ENCODE data around the gene CCAR1.
"Not testable (repeated sequence)": the region's sequence is repeated elsewhere in the genome, so short reads cannot be mapped to it uniquely, and the experiment has no call there.

CCAR1 gene

DNA sequence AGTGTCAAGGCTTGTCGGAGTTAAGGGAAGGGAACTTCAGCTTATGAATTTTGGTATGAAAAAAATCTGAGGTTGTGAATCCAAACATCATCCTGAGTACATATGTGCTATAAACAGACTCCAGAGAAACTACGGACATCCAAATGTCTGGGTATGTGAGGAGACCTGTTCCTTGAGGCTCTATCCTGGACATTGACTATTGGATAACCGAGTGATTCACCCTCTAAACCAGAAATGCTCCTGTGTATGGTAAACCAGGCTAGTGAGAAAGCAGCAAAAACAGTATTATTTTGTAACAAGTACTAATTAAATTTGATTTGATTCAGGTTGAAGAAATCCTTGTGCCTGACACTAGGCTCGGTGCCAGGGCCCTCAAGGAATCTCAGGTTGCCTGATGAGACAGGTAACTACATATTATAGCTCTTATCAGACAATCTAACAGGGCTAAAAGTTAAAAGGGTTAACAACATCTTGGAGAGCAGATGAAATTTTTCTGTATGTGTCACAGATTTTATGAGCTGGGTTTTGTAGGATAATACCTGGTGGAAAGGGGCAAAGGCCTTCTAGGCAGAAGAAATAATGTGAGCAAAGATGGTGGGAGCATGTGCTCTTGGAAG lies 95.9 kb downstream of the CCAR1 start:
- ChIA-PET POLR2A (interaction anchor here (1.6 kb wide), 1 partner anchor 10 kb away, joined by 8 read pairs; the partner anchor contains the start of gene STOX1), CTCF (no interaction called here)
- no peak for TF ChIP-seq HDGF (IDR thresholded peaks at IDR 0.05; ENCODE audit: borderline replicate concordance)
- no peak for TF ChIP-seq FOXM1 (IDR thresholded peaks at IDR 0.05; ENCODE audit: borderline replicate concordance)
- no peak for TF ChIP-seq TARDBP (IDR thresholded peaks at IDR 0.05)
- TF ChIP-seq, protein P1, sequence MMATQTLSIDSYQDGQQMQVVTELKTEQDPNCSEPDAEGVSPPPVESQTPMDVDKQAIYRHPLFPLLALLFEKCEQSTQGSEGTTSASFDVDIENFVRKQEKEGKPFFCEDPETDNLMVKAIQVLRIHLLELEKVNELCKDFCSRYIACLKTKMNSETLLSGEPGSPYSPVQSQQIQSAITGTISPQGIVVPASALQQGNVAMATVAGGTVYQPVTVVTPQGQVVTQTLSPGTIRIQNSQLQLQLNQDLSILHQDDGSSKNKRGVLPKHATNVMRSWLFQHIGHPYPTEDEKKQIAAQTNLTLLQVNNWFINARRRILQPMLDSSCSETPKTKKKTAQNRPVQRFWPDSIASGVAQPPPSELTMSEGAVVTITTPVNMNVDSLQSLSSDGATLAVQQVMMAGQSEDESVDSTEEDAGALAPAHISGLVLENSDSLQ (IDR thresholded peaks at IDR 0.05), result no peak
- no peak for TF ChIP-seq L3MBTL2 (conservative IDR thresholded peaks at IDR 0.05)
- TF ChIP-seq SP1 (IDR thresholded peaks at IDR 0.05), result no peak
- TF ChIP-seq CTBP1 (IDR thresholded peaks at IDR 0.05; ENCODE audit: borderline replicate concordance), result no peak
- no peak for TF ChIP-seq SUZ12 (IDR thresholded peaks at IDR 0.05)
- TF ChIP-seq ELF4 (IDR thresholded peaks at IDR 0.05), result no peak
- TF ChIP-seq BHLHE40 (IDR thresholded peaks at IDR 0.05; ENCODE audit: borderline replicate concordance), result no peak
- no peak for TF ChIP-seq LEF1 (IDR thresholded peaks at IDR 0.05; ENCODE audit: borderline replicate concordance)
- TF ChIP-seq NFRKB (IDR thresholded peaks at IDR 0.05), result no peak
- TF ChIP-seq ARNT (IDR thresholded peaks at IDR 0.05), result no peak
- no peak for TF ChIP-seq ZNF384 (IDR thresholded peaks at IDR 0.05)
- no peak for TF ChIP-seq FOXK2 (IDR thresholded peaks at IDR 0.05)
- TF ChIP-seq FOXA1 (IDR thresholded peaks at IDR 0.05), result no peak
- DNase-seq (ENCODE audit: extremely low spot score), result no peak

DNA sequence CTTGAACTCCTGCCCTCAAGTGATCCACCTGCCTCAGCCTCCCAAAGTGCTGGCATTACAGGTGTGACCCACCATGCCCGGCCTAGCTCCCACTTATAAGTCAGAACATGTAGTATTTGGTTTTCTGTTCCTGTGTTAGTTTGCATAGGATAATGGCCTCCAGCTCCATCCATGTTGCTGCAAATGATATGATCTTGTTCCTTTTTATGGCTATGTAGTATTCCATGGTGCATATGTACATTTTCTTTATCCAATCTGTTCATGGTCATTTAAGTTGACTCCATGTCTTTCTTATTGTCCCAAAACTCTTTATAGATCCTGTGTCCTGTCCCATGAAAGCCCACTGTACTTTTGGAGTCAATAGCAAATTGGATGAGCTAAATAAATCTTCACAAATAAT lies 99.3 kb downstream of the CCAR1 start:
- CTCF ChIA-PET, result interaction anchor here (0.6 kb wide), 1 partner anchor 77 kb away, joined by 3 read pairs; no protein-coding TSS in a partner anchor
- POLR2A ChIA-PET, result not testable (repeated sequence)

DNA sequence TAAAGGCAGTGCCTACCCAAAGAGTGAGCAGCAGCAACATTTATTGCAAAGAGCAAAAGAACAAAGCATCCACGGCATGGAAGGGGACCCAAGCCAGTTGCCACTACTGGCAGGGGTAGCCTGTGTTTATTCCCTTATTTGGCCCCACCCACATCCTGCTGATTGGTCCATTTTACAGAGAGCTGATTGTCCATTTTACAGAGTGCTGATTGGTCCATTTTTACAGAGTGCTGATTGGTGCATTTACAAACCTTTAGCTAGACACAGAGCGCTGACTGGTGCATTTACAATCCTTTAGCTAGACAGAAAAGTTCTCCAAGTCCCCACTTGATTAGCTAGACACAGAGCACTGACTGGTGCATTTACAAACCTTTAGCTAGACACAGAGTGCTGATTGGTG lies 101.6 kb downstream of the CCAR1 start:
- CTCF ChIA-PET, result interaction anchor here (0.6 kb wide), 1 partner anchor 22 kb away, joined by 4 read pairs; no protein-coding TSS in a partner anchor
- DNase-seq (ENCODE audit: extremely low spot score); POLR2A ChIA-PET: not testable (repeated sequence)

More for the DNA sequence above, 99.3 kb downstream of the CCAR1 start:
- DNase-seq (ENCODE audit: extremely low spot score), result not testable (repeated sequence)

DNA sequence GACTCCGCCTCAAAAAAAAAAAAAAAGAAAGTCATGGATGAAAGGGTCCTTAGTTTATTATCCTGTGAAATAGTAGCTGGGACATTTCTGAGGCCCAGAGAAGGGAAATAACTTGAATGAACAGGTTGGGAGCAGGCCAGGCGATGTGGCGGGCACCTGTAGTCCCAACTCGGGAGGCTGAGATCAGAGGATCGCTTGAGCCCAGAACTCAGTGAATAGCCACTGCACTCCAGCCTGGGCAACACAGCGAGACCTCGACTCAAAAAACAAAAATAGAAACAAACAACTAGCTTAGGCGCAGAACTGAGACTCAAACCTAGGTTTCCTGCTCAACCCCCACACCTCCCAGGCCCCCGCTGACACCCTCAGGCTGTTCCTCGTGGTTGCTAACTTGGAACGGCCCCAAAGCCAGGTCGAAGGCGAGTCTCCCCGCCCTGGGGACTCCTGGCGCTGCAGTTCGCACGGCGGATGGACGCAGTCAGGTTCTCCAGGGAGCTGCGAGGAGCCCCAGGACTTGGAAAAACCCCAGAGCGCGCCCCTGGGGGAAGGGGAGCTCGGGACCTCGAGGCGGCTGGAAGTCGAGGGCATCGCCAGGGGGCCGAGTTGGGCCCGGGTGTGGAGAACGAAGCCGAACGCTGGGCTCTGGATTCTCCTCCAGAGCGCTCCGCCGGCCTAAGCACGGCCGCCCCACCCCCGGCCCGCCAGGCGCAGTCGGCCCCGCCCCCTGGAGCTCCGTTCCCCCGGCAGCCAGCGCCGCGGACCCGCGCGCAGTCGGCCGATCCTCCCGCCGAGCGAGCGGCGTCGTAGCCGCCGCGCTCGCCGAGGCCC lies 105.9 kb downstream of the CCAR1 start, which contains the start of gene STOX1:
Gene STOX1, plus strand, starts transcription at position 768 of the 828 bp plus-strand sequence. CDS start 93 bp downstream, outside the sequence.
- POLR2A ChIA-PET, result interaction anchor here (0.6 to 2.0 kb wide), 15 partner anchors 9 to 267 kb away, joined by 3 to 14 read pairs (median 5); partner anchors contain the start of genes DDX50 and TET1
- TF ChIP-seq L3MBTL2 (conservative IDR thresholded peaks at IDR 0.05) (peak; percentile 75), CTBP1 (IDR thresholded peaks at IDR 0.05; ENCODE audit: borderline replicate concordance) (peak; percentile 38; the same call in 1 of the 2 replicates), ZNF384 (IDR thresholded peaks at IDR 0.05) (peak; percentile 67; the same call in 1 of the 2 replicates), SP1 (IDR thresholded peaks at IDR 0.05) (no peak)
- peak; percentile 81 for DNase-seq (ENCODE audit: extremely low spot score)
- CTCF ChIA-PET, result interaction anchor here (0.6 to 0.7 kb wide), 3 partner anchors 12 to 342 kb away, joined by 3 read pairs; no protein-coding TSS in a partner anchor

DNA sequence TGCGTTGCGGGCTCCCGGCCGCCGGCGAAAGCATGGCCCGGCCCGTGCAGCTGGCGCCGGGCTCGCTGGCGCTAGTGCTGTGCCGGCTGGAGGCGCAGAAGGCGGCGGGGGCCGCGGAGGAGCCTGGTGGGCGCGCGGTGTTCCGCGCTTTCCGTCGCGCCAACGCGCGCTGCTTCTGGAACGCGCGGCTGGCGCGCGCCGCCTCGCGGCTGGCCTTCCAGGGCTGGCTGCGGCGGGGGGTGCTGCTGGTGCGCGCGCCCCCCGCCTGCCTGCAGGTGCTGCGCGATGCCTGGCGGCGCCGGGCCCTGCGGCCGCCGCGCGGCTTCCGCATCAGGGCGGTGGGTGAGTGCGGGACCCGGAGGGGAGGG lies 106.5 kb downstream of the CCAR1 start:
- DNase-seq (ENCODE audit: extremely low spot score), result not testable (repeated sequence)
- CTCF ChIA-PET, result interaction anchor here (0.6 to 0.7 kb wide), 3 partner anchors 12 to 342 kb away, joined by 3 read pairs; no protein-coding TSS in a partner anchor
- POLR2A ChIA-PET, result interaction anchor here (0.6 to 2.0 kb wide), 15 partner anchors 8 to 268 kb away, joined by 3 to 14 read pairs (median 5); partner anchors contain the start of genes DDX50 and TET1

DNA sequence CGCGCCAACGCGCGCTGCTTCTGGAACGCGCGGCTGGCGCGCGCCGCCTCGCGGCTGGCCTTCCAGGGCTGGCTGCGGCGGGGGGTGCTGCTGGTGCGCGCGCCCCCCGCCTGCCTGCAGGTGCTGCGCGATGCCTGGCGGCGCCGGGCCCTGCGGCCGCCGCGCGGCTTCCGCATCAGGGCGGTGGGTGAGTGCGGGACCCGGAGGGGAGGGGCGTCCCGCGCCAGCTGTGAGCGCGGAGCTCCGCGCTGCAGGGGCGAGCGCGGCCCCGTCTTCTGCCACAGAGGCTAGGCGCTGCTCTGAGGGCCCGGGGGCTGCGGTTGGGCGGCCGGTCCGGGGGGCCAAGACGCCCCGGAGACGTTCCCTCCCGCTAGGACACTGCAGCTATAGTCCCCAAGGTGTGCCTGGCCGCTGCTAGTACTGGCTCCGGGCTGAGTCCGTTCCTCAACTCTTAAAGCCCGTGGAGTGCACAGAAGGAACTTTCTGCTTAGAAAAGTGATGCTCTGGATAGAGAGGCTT lies 107.1 kb downstream of the CCAR1 start:
- POLR2A ChIA-PET, result interaction anchor here (0.9 to 2.0 kb wide), 5 partner anchors 8 to 72 kb away, joined by 3 to 14 read pairs (median 5); partner anchors contain the start of gene DDX50
- DNase-seq (ENCODE audit: extremely low spot score), result peak; percentile 18
- CTCF ChIA-PET, result interaction anchor here (0.6 kb wide), 1 partner anchor 36 kb away, joined by 4 read pairs; no protein-coding TSS in a partner anchor

DNA sequence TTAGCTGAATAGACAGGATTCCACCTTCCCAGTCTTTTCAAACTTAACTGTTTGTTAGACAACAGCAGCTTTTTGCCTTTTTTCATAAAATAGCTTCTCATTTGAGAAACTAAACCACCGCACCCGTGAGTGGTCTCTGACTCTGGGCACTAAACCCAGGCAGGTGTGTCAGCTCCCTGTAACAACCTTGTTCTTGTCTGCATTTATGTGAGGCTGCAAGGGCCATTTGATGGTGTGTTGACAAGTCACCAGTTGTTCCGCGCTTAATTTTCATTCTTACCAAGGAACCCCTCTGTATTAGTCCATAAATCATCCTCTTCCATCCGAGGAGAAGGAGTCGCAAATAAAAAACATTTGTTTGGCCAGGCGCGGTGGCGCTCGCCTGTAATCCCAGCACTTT lies 107.8 kb downstream of the CCAR1 start:
- ChIA-PET POLR2A (interaction anchor here (0.9 to 2.0 kb wide), 2 partner anchors 48 to 72 kb away, joined by 3 to 10 read pairs; partner anchors contain the start of gene DDX50), CTCF (interaction anchor here (0.6 kb wide), 1 partner anchor 37 kb away, joined by 4 read pairs; no protein-coding TSS in a partner anchor)
- TF ChIP-seq FOXM1 (IDR thresholded peaks at IDR 0.05; ENCODE audit: borderline replicate concordance), result no peak
- no peak for TF ChIP-seq BHLHE40 (IDR thresholded peaks at IDR 0.05; ENCODE audit: borderline replicate concordance)
- no peak for TF ChIP-seq CTBP1 (IDR thresholded peaks at IDR 0.05; ENCODE audit: borderline replicate concordance)
- no peak for TF ChIP-seq ZNF384 (IDR thresholded peaks at IDR 0.05)
- TF ChIP-seq NFRKB (IDR thresholded peaks at IDR 0.05), result no peak
- no peak for TF ChIP-seq SP1 (IDR thresholded peaks at IDR 0.05)
- no peak for TF ChIP-seq ARNT (IDR thresholded peaks at IDR 0.05)
- TF ChIP-seq ELF4 (IDR thresholded peaks at IDR 0.05), result no peak
- no peak for TF ChIP-seq SUZ12 (IDR thresholded peaks at IDR 0.05)
- TF ChIP-seq FOXA1 (IDR thresholded peaks at IDR 0.05), result no peak
- no peak for TF ChIP-seq TARDBP (IDR thresholded peaks at IDR 0.05)
- TF ChIP-seq L3MBTL2 (conservative IDR thresholded peaks at IDR 0.05), result no peak
- TF ChIP-seq HDGF (IDR thresholded peaks at IDR 0.05; ENCODE audit: borderline replicate concordance), result no peak
- TF ChIP-seq LEF1 (IDR thresholded peaks at IDR 0.05; ENCODE audit: borderline replicate concordance), result no peak
- TF ChIP-seq, protein P1 (IDR thresholded peaks at IDR 0.05), result no peak; the same call in 1 of the 2 replicates
- DNase-seq (ENCODE audit: extremely low spot score), result no peak

Data from HEK293T (cell line).